ENCODE results near the gene RAVER1. TPM values are rescaled to one million over a fixed set of nuclear protein-coding genes. Genes with fewer than 3 reads are reported as not detected.

Gene RAVER1
- total and polyA plus RNA-seq, 9 donors: 1.3 to 50.7 (median 32.3) TPM

DNA sequence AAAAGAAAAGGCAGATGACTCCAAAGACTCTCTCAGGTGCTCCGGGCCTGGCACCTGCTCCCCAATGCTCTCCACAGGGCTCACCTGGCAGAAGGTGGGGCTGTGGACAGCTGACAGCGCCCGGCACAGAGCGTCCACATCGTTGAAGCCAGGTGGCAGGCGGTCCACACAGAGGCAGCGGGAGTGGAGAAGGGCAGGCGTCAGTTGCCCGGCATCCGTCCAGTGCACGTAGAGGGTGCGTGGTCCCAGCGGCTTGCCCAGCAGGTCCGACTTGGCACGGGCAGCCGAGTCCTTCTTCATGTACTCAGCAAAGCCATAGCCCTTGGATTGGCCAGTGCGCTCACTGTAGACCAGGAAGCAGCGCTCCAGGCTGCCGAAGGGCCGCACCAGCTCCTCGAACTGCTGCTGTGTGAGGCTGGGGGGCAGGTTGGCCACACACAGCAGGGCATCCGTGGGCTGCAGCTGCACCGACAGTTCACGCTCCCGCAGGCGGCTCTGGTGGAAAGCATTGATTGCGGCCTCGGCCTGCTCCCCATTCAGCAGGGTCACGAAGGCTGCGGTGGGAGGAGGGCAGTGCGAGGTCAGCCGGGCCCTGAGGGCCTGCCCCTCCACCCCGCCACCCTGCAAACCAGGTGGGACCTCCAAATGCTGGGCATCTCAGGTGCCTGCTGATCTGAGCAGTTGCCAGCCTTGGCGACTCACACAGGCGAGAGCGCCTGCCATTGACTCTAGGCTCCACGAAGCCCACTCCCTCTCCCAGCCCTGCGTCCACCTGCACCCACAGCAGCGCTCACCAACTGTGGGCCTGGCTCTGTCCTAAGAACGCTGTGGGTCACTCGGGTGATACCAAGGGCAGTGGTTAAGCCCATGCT, 4.5 kb downstream of the RAVER1 start:
- 91 to 92% (median 92%) methylated on average over 36 to 41 of the region's 41 CpGs for WGBS, 3 donors
- no peaks in the 10 kb centered on the region for H3K36me3 ChIP-seq
- H3K27ac ChIP-seq: no peak overlapping the region
- peaks cover 5% of the 10 kb centered on the region for H3K4me1 ChIP-seq (ENCODE audit: insufficient read depth)
- TF ChIP-seq EP300 (IDR thresholded peaks at IDR 0.05): no peak
- no peak for TF ChIP-seq POLR2A (IDR thresholded peaks at IDR 0.05)
- TF ChIP-seq, protein P1, sequence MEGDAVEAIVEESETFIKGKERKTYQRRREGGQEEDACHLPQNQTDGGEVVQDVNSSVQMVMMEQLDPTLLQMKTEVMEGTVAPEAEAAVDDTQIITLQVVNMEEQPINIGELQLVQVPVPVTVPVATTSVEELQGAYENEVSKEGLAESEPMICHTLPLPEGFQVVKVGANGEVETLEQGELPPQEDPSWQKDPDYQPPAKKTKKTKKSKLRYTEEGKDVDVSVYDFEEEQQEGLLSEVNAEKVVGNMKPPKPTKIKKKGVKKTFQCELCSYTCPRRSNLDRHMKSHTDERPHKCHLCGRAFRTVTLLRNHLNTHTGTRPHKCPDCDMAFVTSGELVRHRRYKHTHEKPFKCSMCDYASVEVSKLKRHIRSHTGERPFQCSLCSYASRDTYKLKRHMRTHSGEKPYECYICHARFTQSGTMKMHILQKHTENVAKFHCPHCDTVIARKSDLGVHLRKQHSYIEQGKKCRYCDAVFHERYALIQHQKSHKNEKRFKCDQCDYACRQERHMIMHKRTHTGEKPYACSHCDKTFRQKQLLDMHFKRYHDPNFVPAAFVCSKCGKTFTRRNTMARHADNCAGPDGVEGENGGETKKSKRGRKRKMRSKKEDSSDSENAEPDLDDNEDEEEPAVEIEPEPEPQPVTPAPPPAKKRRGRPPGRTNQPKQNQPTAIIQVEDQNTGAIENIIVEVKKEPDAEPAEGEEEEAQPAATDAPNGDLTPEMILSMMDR (IDR thresholded peaks at IDR 0.05): no peak
- no peak for DNase-seq
- H3K4me3 ChIP-seq: no peak overlapping the region
- H3K27me3 ChIP-seq: no peaks in the 10 kb centered on the region
- intact Hi-C loops (cut with DNase I): no loop called here
- H3K9me3 ChIP-seq: no peaks in the 10 kb centered on the region

DNA sequence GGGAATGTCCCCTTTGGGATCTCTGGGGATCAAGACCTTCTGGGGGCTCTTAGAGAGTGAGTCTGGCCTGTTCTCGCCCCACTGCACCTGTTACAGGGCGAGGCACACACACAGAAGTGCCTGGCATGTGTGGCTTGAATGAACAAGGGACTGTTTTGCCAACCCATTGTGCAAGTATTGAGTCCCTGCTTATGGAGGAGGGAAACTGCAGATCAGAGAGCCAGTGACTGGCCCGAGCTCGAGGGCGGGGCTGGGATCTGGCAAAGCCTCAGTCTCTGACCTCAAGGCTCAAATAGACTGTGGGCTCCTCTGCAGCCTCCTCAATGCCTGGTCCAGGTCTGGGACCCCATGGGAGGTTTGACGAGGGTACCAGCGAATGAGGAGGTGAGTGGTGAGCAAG, 5.5 kb downstream of the RAVER1 start:
- no peaks in the 10 kb centered on the region for H3K36me3 ChIP-seq
- intact Hi-C loops (cut with DNase I): no loop called here
- no peak for TF ChIP-seq POLR2A (IDR thresholded peaks at IDR 0.05)
- TF ChIP-seq, protein P1 (IDR thresholded peaks at IDR 0.05): no peak
- TF ChIP-seq EP300 (IDR thresholded peaks at IDR 0.05): no peak

GRCh38 chr19:10325732-10326131, 7.6 kb downstream of the RAVER1 start:
- 84 to 86% (median 84%) methylated on average over 8 of the region's 8 CpGs for WGBS, 3 donors
- no peaks in the 10 kb centered on the region for H3K9me3 ChIP-seq
- DNase-seq: no peak
- H3K27ac ChIP-seq: no peak overlapping the region
- no peaks in the 10 kb centered on the region for H3K36me3 ChIP-seq
- H3K27me3 ChIP-seq: no peaks in the 10 kb centered on the region
- intact Hi-C loops (cut with DNase I): no loop called here
- TF ChIP-seq EP300 (IDR thresholded peaks at IDR 0.05) (no peak), POLR2A (IDR thresholded peaks at IDR 0.05) (no peak)
- TF ChIP-seq, protein P1 (IDR thresholded peaks at IDR 0.05): no peak
- H3K4me3 ChIP-seq: no peak overlapping the region
- no peaks in the 10 kb centered on the region for H3K4me1 ChIP-seq (ENCODE audit: insufficient read depth)

More for the DNA sequence above, 5.5 kb downstream of the RAVER1 start:
- Histone ChIP-seq H3K27ac (no peak overlapping the region), H3K27me3 (no peaks in the 10 kb centered on the region), H3K4me3 (no peak overlapping the region), H3K9me3 (no peaks in the 10 kb centered on the region), H3K4me1 (ENCODE audit: insufficient read depth) (peaks cover 4% of the 10 kb centered on the region)
- no peak for DNase-seq
- WGBS, 3 donors: 85 to 89% (median 88%) methylated on average over 7 of the region's 7 CpGs

DNA sequence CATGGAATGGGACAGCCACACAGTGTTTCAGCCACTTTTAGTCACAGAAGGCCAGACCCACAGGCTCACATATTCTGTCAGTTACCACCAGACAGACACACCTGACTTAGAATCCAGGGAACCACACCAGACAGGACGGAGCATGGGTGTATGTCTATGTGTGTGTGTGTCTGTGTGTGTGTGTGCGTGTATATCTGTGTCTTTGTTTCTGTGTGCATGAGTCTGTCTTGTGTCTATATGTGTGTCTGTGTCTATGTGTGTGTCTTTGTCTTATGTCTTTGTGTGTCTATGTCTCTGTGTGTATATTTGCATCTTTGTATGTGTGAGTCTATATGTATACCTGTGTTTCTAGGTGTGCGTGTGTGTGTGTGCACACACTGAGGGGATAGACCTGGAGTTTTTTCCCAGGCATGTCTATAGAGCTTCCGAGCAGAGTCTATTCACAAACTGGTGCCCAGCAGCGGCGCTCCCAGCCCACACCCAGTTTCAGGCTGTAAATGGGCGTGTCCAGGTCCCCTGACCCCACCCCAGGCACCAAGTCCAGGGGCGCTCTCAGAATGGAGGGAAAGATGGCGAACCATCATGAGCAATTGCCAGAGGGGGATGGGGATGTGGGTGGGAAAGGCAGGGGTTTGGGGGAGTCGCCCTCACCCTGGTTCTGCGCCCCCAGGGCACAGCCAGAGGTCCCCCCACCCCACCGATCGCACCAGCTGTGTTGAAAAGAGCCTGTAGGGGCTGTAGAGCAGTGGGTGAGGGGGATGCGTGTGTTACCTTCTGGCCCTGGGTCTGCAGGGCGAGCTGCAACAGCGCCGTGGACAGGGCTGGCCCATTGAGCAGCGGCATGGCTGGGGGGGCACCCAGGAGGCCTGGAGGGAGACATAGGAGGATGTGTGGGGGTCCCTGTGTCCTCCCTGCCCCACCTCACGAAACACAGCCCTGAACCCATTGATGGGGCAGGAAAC, 11.2 kb downstream of the RAVER1 start:
- Histone ChIP-seq H3K4me1 (ENCODE audit: insufficient read depth) (no peaks in the 10 kb centered on the region), H3K27ac (no peak overlapping the region), H3K36me3 (no peaks in the 10 kb centered on the region), H3K9me3 (no peaks in the 10 kb centered on the region), H3K27me3 (no peaks in the 10 kb centered on the region), H3K4me3 (no peak overlapping the region)
- 90 to 94% (median 91%) methylated on average over 17 to 19 of the region's 19 CpGs for WGBS, 3 donors
- intact Hi-C loops (cut with DNase I): no loop called here
- TF ChIP-seq POLR2A (IDR thresholded peaks at IDR 0.05): no peak
- TF ChIP-seq EP300 (IDR thresholded peaks at IDR 0.05): no peak
- TF ChIP-seq, protein P1 (IDR thresholded peaks at IDR 0.05): no peak
- DNase-seq: no peak

All from ovary (tissue), 9 donors.